GM23338 (cell line): ENCODE data around the gene ACOT11. TPM values are rescaled to one million over a fixed set of nuclear protein-coding genes. Genes with fewer than 3 reads are reported as not detected.

Source experiments
- ATAC-seq: fragments of 200-7000 bp; cut with Tn5 transposase; 3 replicates; pipeline ENCODE4 v1.9.1; 2020
- DNase-seq: peaks from one replicate; pipeline ENCODE4 v3.0.0-alpha.2; 2015; ENCODE audit warnings: low spot score
- H2AFZ ChIP-seq: fragments of 200-600 bp; sonication (generic); 2 replicates; pipeline ENCODE4 v1.8.0; 2016; ENCODE audit warnings: antibody characterized with exemption, mild to moderate bottlenecking, moderate library complexity
- H3F3A ChIP-seq: fragments of 200-600 bp; sonication (generic); replicated peaks from 2 replicates; pipeline ENCODE4 v1.8.0; 2017; ENCODE audit warnings: antibody characterized with exemption, mixed run types, low read depth
- H3K27ac ChIP-seq: fragments of 200-600 bp; sonication (generic); 2 replicates; pipeline ENCODE4 v1.6.1; 2016; ENCODE audit warnings: low read depth
- H3K27me3 ChIP-seq: fragments of 200-600 bp; sonication (generic); 2 replicates; pipeline ENCODE4 v1.8.0; 2016; ENCODE audit warnings: mild to moderate bottlenecking, mixed run types, moderate library complexity; ENCODE audit not compliant: insufficient read depth
- H3K36me3 ChIP-seq: fragments of 200-600 bp; sonication (generic); 2 replicates; pipeline ENCODE4 v1.8.0; 2016; ENCODE audit warnings: mild to moderate bottlenecking; ENCODE audit not compliant: insufficient read depth
- H3K4me1 ChIP-seq: fragments of 200-600 bp; sonication (generic); 2 replicates; pipeline ENCODE4 v1.8.0; 2016; ENCODE audit warnings: mild to moderate bottlenecking, moderate library complexity; ENCODE audit not compliant: insufficient read depth
- H3K4me2 ChIP-seq: fragments of 200-600 bp; sonication (generic); 2 replicates; pipeline ENCODE4 v1.7.1; 2017; ENCODE audit warnings: mixed run types
- H3K4me3 ChIP-seq: fragments of 200-600 bp; sonication (generic); 2 replicates; pipeline ENCODE4 v1.6.1; 2016; ENCODE audit warnings: mixed run types
- H3K79me2 ChIP-seq: fragments of 200-600 bp; sonication (generic); replicated peaks from 2 replicates; pipeline ENCODE4 v1.8.0; 2017; ENCODE audit warnings: mild to moderate bottlenecking; ENCODE audit not compliant: insufficient read depth
- H3K9me2 ChIP-seq: fragments of 200-600 bp; sonication (generic); 2 replicates; pipeline ENCODE4 v1.8.0; 2017; ENCODE audit not compliant: insufficient read depth
- H4K20me1 ChIP-seq: fragments of 200-600 bp; sonication (generic); replicated peaks from 2 replicates; pipeline ENCODE4 v1.8.0; 2017; ENCODE audit warnings: mild to moderate bottlenecking; ENCODE audit not compliant: insufficient read depth
- H3K27ac Mint-ChIP-seq: 2 replicates; pipeline ENCODE4 v1.8.0; 2020; ENCODE audit warnings: inconsistent platforms, mild to moderate bottlenecking, moderate library complexity, mixed read lengths
- H3K27me3 Mint-ChIP-seq: 3 replicates; pipeline ENCODE4 v1.8.0; 2022; ENCODE audit warnings: low read depth, mild to moderate bottlenecking, moderate library complexity, mixed read lengths, inconsistent platforms; ENCODE audit not compliant: insufficient read depth, poor library complexity
- H3K36me3 Mint-ChIP-seq: 3 replicates; pipeline ENCODE4 v1.8.0; 2021; ENCODE audit warnings: low read depth, mild to moderate bottlenecking, inconsistent platforms, moderate library complexity, mixed read lengths
- H3K4me1 Mint-ChIP-seq: 3 replicates; pipeline ENCODE4 v1.8.0; 2020; ENCODE audit warnings: mild to moderate bottlenecking, inconsistent platforms, mixed read lengths
- H3K4me3 Mint-ChIP-seq: 3 replicates; pipeline ENCODE4 v1.8.0; 2021; ENCODE audit warnings: moderate library complexity, mild to moderate bottlenecking, inconsistent platforms, mixed read lengths
- H3K9me3 Mint-ChIP-seq: 3 replicates; pipeline ENCODE4 v1.8.0; 2020; ENCODE audit warnings: moderate library complexity, mild to moderate bottlenecking, inconsistent platforms, mixed read lengths
- CREB1 ChIP-seq: fragments of 250-450 bp; sonication (Bioruptor Pico); IDR thresholded peaks from 2 replicates; pipeline ENCODE4 v1.5.0; 2020; ENCODE audit warnings: low read depth, mild to moderate bottlenecking, moderate library complexity
- CTCF ChIP-seq, 2 experiments: fragments of 200-600 bp in 1 of 2; sonication (generic) in 1 of 2; conservative IDR thresholded peaks; 2 replicates each; pipeline versions ENCODE4 v1.5.1 to v1.6.1; 2016 to 2017; ENCODE audit warnings: antibody characterized with exemption in 2 of 2, low read depth in 2 of 2, mild to moderate bottlenecking in 2 of 2, moderate library complexity in 1 of 2
- EZH2 ChIP-seq: fragments of 200-600 bp; sonication (generic); IDR thresholded peaks from one replicate; pipeline ENCODE4 v1.8.0; 2017; ENCODE audit warnings: antibody characterized with exemption, mild to moderate bottlenecking, low read depth; ENCODE audit not compliant: unreplicated experiment
- EZH2phosphoT487 ChIP-seq: fragments of 200-600 bp; sonication (generic); IDR thresholded peaks from one replicate; pipeline ENCODE4 v1.8.1; 2018; ENCODE audit warnings: antibody characterized with exemption; ENCODE audit not compliant: unreplicated experiment
- JUNB ChIP-seq: IDR thresholded peaks from one replicate; pipeline ENCODE4 v1.6.1; 2016; ENCODE audit warnings: antibody characterized with exemption; ENCODE audit not compliant: unreplicated experiment
- NANOG ChIP-seq: IDR thresholded peaks from 2 replicates; pipeline ENCODE4 v1.6.1; 2016; ENCODE audit warnings: antibody characterized with exemption, borderline replicate concordance
- POLR2AphosphoS5 ChIP-seq: IDR thresholded peaks from 2 replicates; pipeline ENCODE4 v1.6.1; 2016; ENCODE audit warnings: antibody characterized with exemption, low read depth
- STAT1 ChIP-seq: IDR thresholded peaks from one replicate; pipeline ENCODE4 v1.6.1; 2016; ENCODE audit warnings: antibody characterized with exemption; ENCODE audit not compliant: unreplicated experiment
- ZNF114 ChIP-seq: fragments of 250-450 bp; sonication (Bioruptor Pico); IDR thresholded peaks from 2 replicates; pipeline ENCODE4 v1.5.0; 2020; ENCODE audit warnings: mild to moderate bottlenecking, moderate library complexity
- ZNF331 ChIP-seq: fragments of 250-450 bp; sonication (Bioruptor Pico); IDR thresholded peaks from 2 replicates; pipeline ENCODE4 v1.5.0; 2020; ENCODE audit warnings: low read depth, mild to moderate bottlenecking, moderate library complexity
- polyA plus RNA-seq: library from polyadenylated mRNA; unstranded; fragments of >200 nt; fragmentation: Nextera tagmentation; extraction: Ambion mirVana; gene quantifications from 2 replicates; pipeline ENCODE4 v1.2.1, GENCODE V29; 2016
- total RNA-seq: library from RNA; depleted of rRNA; stranded (reverse); fragments of >200 nt; shearing (Covaris generic); gene quantifications from 2 replicates; pipeline ENCODE4 v1.2.3, GENCODE V29; 2014
- TF ChIP-seq, protein P1 (sequence below): IDR thresholded peaks from 2 replicates; pipeline ENCODE4 v1.6.1; 2016; ENCODE audit warnings: antibody characterized with exemption
- TF ChIP-seq, protein P2 (sequence below): fragments of 250-450 bp; sonication (Bioruptor Pico); IDR thresholded peaks from 2 replicates; pipeline ENCODE4 v1.5.0; 2020; ENCODE audit warnings: mild to moderate bottlenecking, moderate library complexity
- TF ChIP-seq, protein P3 (sequence below): IDR thresholded peaks from one replicate; pipeline ENCODE4 v1.6.1; 2018; ENCODE audit warnings: antibody characterized with exemption; ENCODE audit not compliant: unreplicated experiment

The ACOT11 gene
- total and polyA plus RNA-seq, 2 experiments from 2014 or later = 1.6 to 2.7 TPM

- Mint-ChIP-seq H3K27ac (no peak overlapping the region), H3K4me3 (no peak overlapping the region)
Measured at GRCh38 chr1:54548389-54549044, 489 bp downstream of the ACOT11 start.

More at GRCh38 chr1:54548389-54549044, 489 bp downstream of the ACOT11 start:
- Histone ChIP-seq H3K4me2 (peak overlapping the region; percentile 60), H3F3A (0 out of 2 replicates have a peak, but pooled peaks cover 2% of the 10 kb centered on the region), H3K27ac (no peak overlapping the region), H3K4me1 (peaks cover 11% of the 10 kb centered on the region), H3K4me3 (no peak overlapping the region), H3K9me2 (no peaks in the 10 kb centered on the region), H3K79me2 (no peaks in the 10 kb centered on the region), H3K36me3 (no peaks in the 10 kb centered on the region), H2AFZ (0 out of 2 replicates have a peak overlapping the region, but pooled peaks have one; percentile 43), H4K20me1 (no peaks in the 10 kb centered on the region), H3K27me3 (no peaks in the 10 kb centered on the region)
- ATAC-seq = no peak
- TF ChIP-seq, protein P1, sequence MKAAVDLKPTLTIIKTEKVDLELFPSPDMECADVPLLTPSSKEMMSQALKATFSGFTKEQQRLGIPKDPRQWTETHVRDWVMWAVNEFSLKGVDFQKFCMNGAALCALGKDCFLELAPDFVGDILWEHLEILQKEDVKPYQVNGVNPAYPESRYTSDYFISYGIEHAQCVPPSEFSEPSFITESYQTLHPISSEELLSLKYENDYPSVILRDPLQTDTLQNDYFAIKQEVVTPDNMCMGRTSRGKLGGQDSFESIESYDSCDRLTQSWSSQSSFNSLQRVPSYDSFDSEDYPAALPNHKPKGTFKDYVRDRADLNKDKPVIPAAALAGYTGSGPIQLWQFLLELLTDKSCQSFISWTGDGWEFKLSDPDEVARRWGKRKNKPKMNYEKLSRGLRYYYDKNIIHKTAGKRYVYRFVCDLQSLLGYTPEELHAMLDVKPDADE = no peak
- no peak for TF ChIP-seq POLR2AphosphoS5
- no peak for TF ChIP-seq CREB1 (CRISPR knock-in tag)
- no peak for TF ChIP-seq NANOG
- TF ChIP-seq, protein P2, sequence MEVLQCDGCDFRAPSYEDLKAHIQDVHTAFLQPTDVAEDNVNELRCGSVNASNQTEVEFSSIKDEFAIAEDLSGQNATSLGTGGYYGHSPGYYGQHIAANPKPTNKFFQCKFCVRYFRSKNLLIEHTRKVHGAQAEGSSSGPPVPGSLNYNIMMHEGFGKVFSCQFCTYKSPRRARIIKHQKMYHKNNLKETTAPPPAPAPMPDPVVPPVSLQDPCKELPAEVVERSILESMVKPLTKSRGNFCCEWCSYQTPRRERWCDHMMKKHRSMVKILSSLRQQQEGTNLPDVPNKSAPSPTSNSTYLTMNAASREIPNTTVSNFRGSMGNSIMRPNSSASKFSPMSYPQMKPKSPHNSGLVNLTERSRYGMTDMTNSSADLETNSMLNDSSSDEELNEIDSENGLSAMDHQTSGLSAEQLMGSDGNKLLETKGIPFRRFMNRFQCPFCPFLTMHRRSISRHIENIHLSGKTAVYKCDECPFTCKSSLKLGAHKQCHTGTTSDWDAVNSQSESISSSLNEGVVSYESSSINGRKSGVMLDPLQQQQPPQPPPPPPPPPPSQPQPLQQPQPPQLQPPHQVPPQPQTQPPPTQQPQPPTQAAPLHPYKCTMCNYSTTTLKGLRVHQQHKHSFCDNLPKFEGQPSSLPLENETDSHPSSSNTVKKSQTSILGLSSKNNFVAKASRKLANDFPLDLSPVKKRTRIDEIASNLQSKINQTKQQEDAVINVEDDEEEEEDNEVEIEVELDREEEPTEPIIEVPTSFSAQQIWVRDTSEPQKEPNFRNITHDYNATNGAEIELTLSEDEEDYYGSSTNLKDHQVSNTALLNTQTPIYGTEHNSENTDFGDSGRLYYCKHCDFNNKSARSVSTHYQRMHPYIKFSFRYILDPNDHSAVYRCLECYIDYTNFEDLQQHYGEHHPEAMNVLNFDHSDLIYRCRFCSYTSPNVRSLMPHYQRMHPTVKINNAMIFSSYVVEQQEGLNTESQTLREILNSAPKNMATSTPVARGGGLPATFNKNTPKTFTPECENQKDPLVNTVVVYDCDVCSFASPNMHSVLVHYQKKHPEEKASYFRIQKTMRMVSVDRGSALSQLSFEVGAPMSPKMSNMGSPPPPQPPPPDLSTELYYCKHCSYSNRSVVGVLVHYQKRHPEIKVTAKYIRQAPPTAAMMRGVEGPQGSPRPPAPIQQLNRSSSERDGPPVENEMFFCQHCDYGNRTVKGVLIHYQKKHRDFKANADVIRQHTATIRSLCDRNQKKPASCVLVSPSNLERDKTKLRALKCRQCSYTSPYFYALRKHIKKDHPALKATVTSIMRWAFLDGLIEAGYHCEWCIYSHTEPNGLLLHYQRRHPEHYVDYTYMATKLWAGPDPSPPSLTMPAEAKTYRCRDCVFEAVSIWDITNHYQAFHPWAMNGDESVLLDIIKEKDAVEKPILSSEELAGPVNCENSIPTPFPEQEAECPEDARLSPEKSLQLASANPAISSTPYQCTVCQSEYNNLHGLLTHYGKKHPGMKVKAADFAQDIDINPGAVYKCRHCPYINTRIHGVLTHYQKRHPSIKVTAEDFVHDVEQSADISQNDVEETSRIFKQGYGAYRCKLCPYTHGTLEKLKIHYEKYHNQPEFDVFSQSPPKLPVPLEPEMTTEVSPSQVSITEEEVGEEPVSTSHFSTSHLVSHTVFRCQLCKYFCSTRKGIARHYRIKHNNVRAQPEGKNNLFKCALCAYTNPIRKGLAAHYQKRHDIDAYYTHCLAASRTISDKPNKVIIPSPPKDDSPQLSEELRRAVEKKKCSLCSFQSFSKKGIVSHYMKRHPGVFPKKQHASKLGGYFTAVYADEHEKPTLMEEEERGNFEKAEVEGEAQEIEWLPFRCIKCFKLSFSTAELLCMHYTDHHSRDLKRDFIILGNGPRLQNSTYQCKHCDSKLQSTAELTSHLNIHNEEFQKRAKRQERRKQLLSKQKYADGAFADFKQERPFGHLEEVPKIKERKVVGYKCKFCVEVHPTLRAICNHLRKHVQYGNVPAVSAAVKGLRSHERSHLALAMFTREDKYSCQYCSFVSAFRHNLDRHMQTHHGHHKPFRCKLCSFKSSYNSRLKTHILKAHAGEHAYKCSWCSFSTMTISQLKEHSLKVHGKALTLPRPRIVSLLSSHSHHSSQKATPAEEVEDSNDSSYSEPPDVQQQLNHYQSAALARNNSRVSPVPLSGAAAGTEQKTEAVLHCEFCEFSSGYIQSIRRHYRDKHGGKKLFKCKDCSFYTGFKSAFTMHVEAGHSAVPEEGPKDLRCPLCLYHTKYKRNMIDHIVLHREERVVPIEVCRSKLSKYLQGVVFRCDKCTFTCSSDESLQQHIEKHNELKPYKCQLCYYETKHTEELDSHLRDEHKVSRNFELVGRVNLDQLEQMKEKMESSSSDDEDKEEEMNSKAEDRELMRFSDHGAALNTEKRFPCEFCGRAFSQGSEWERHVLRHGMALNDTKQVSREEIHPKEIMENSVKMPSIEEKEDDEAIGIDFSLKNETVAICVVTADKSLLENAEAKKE (CRISPR knock-in tag) = no peak
- no peak for TF ChIP-seq CTCF (conservative IDR thresholded peaks at IDR 0.05; ENCODE audit: low read depth in 2 of 2)
- TF ChIP-seq EZH2phosphoT487 = no peak
- no peak for TF ChIP-seq JUNB
- TF ChIP-seq ZNF114 (CRISPR knock-in tag) = no peak
- TF ChIP-seq, protein P3, sequence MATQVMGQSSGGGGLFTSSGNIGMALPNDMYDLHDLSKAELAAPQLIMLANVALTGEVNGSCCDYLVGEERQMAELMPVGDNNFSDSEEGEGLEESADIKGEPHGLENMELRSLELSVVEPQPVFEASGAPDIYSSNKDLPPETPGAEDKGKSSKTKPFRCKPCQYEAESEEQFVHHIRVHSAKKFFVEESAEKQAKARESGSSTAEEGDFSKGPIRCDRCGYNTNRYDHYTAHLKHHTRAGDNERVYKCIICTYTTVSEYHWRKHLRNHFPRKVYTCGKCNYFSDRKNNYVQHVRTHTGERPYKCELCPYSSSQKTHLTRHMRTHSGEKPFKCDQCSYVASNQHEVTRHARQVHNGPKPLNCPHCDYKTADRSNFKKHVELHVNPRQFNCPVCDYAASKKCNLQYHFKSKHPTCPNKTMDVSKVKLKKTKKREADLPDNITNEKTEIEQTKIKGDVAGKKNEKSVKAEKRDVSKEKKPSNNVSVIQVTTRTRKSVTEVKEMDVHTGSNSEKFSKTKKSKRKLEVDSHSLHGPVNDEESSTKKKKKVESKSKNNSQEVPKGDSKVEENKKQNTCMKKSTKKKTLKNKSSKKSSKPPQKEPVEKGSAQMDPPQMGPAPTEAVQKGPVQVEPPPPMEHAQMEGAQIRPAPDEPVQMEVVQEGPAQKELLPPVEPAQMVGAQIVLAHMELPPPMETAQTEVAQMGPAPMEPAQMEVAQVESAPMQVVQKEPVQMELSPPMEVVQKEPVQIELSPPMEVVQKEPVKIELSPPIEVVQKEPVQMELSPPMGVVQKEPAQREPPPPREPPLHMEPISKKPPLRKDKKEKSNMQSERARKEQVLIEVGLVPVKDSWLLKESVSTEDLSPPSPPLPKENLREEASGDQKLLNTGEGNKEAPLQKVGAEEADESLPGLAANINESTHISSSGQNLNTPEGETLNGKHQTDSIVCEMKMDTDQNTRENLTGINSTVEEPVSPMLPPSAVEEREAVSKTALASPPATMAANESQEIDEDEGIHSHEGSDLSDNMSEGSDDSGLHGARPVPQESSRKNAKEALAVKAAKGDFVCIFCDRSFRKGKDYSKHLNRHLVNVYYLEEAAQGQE = no peak
- TF ChIP-seq EZH2 = no peak
- no peak for TF ChIP-seq STAT1
- TF ChIP-seq ZNF331 = no peak
- Mint-ChIP-seq H3K4me1 (peaks cover 21% of the 10 kb centered on the region), H3K36me3 (no peaks in the 10 kb centered on the region), H3K27me3 (peaks cover 15% of the 10 kb centered on the region), H3K9me3 (no peaks in the 10 kb centered on the region)
- no peak for DNase-seq
